Right atrium auricular region (tissue), 2 donors: ENCODE results near the gene C1QTNF7. TPM values are rescaled to one million over a fixed set of nuclear protein-coding genes. Genes with fewer than 3 reads are reported as not detected.
A peak's percentile ranks its signal among the peaks of the same experiment; 100 is the strongest.

Experiments used
- DNase-seq: peaks from one replicate; pipeline ENCODE4 v3.0.0-alpha.2; 2019; ENCODE audit warnings: low spot score
- H3K27ac ChIP-seq, 2 donors: fragments of 200-600 bp; sonication (generic); 1 replicate in 1 of 2; 2 replicates in 1 of 2; pipeline ENCODE4 v1.5.1; 2016 to 2019
- H3K27me3 ChIP-seq, 2 donors: fragments of 200-600 bp; sonication (generic); one replicate each; pipeline versions ENCODE4 v1.5.1 to v1.6.0; 2017 to 2019
- H3K36me3 ChIP-seq: fragments of 200-600 bp; sonication (generic); one replicate; pipeline ENCODE4 v1.5.1; 2016
- H3K4me1 ChIP-seq, 2 donors: fragments of 200-600 bp; sonication (generic); one replicate each; pipeline versions ENCODE4 v1.5.1 to v1.6.0; 2017 to 2019
- H3K4me3 ChIP-seq, 2 donors: fragments of 200-600 bp; sonication (generic); 1 replicate in 1 of 2; 2 replicates in 1 of 2; pipeline ENCODE4 v1.5.1; 2017 to 2019; ENCODE audit warnings: mild to moderate bottlenecking in 1 of 2, moderate library complexity in 1 of 2
- H3K9me3 ChIP-seq, 2 donors: fragments of 200-600 bp; sonication (generic); one replicate each; pipeline ENCODE4 v1.5.1; 2019
- total RNA-seq, 2 donors: library from RNA; depleted of rRNA; stranded (reverse); fragments of >200 nt; gene quantifications; one replicate each; pipeline ENCODE4 v1.1.0, GENCODE V29; 2016
- TF ChIP-seq, protein P1 (sequence below), 2 donors: fragments of 200-600 bp; sonication (generic); IDR thresholded peaks; one replicate each; pipeline ENCODE4 v1.5.1; 2019; ENCODE audit warnings: antibody characterized with exemption in 2 of 2

C1QTNF7 gene
- total RNA-seq, 2 donors from 2014 or later: 1.0 to 2.9 TPM

- H3K4me1 ChIP-seq: peaks cover 0 to 10% of the 10 kb centered on the region in 2 donors
- H3K9me3 ChIP-seq: no peaks in the 10 kb centered on the region
- DNase-seq: no peak
- H3K27ac ChIP-seq: peak overlapping the region in 1 of 2 donors; percentile 41
- TF ChIP-seq, protein P1, sequence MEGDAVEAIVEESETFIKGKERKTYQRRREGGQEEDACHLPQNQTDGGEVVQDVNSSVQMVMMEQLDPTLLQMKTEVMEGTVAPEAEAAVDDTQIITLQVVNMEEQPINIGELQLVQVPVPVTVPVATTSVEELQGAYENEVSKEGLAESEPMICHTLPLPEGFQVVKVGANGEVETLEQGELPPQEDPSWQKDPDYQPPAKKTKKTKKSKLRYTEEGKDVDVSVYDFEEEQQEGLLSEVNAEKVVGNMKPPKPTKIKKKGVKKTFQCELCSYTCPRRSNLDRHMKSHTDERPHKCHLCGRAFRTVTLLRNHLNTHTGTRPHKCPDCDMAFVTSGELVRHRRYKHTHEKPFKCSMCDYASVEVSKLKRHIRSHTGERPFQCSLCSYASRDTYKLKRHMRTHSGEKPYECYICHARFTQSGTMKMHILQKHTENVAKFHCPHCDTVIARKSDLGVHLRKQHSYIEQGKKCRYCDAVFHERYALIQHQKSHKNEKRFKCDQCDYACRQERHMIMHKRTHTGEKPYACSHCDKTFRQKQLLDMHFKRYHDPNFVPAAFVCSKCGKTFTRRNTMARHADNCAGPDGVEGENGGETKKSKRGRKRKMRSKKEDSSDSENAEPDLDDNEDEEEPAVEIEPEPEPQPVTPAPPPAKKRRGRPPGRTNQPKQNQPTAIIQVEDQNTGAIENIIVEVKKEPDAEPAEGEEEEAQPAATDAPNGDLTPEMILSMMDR (IDR thresholded peaks at IDR 0.05): no peak
- H3K27me3 ChIP-seq: no peaks in the 10 kb centered on the region
- no peak overlapping the region for H3K4me3 ChIP-seq
- H3K36me3 ChIP-seq: no peaks in the 10 kb centered on the region
Observed at GRCh38 chr4:15385515-15385914, 42.3 kb upstream of the C1QTNF7 start.

- H3K9me3 ChIP-seq: no peaks in the 10 kb centered on the region
- peak overlapping the region in 1 of 2 donors; percentile 41 for H3K27ac ChIP-seq
- TF ChIP-seq, protein P1 (IDR thresholded peaks at IDR 0.05): no peak
- peaks cover 0 to 10% of the 10 kb centered on the region in 2 donors for H3K4me1 ChIP-seq
- DNase-seq: no peak
- no peaks in the 10 kb centered on the region for H3K36me3 ChIP-seq
- no peak overlapping the region for H3K4me3 ChIP-seq
- H3K27me3 ChIP-seq: no peaks in the 10 kb centered on the region
Observed at GRCh38 chr4:15385928-15386327, 41.9 kb upstream of the C1QTNF7 start.

GRCh38 chr4:15390494-15390893 lies 37.3 kb upstream of the C1QTNF7 start:
- Histone ChIP-seq H3K36me3 (no peaks in the 10 kb centered on the region), H3K9me3 (no peaks in the 10 kb centered on the region), H3K4me1 (peaks cover 0 to 2% of the 10 kb centered on the region in 2 donors), H3K27ac (no peak overlapping the region), H3K27me3 (no peaks in the 10 kb centered on the region), H3K4me3 (no peak overlapping the region)
- DNase-seq: no peak
- TF ChIP-seq, protein P1 (IDR thresholded peaks at IDR 0.05): no peak

- Histone ChIP-seq H3K27me3 (no peaks in the 10 kb centered on the region), H3K4me1 (no peaks in the 10 kb centered on the region), H3K9me3 (no peaks in the 10 kb centered on the region), H3K4me3 (no peak overlapping the region), H3K27ac (no peak overlapping the region), H3K36me3 (no peaks in the 10 kb centered on the region)
- TF ChIP-seq, protein P1 (IDR thresholded peaks at IDR 0.05): no peak
- no peak for DNase-seq
Observed at GRCh38 chr4:15392053-15392805, 35.6 kb upstream of the C1QTNF7 start.

DNA sequence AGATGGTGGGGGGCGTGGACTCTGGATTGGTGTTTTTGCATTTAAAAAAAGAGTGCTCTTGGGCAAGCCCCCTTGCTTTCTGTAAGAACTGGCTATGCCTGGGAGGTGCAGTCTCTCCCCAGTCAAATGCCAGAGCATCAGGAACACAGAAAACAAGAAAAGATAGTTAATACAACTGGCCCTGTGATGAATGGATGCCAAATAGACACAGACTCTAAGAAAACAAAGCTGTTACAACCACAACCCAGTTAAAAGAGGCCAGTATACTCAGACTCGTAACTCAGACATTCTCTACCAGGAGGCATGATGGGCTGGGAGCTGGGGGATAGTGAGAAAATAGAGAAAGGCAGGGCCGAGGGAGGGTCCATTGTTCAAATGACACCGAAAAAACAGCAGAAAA lies 32.5 kb upstream of the C1QTNF7 start:
- peak overlapping the region in 1 of 2 donors; percentile 25 for H3K27ac ChIP-seq
- TF ChIP-seq, protein P1 (IDR thresholded peaks at IDR 0.05): no peak

More for the DNA sequence above, 32.5 kb upstream of the C1QTNF7 start:
- Histone ChIP-seq H3K4me3 (no peak overlapping the region), H3K36me3 (no peaks in the 10 kb centered on the region), H3K9me3 (no peaks in the 10 kb centered on the region), H3K4me1 (peaks cover 0 to under 1% of the 10 kb centered on the region in 2 donors), H3K27me3 (no peaks in the 10 kb centered on the region)
- no peak for DNase-seq
